Measurements from ENCODE around the gene S100A7.

The S100A7 gene

GRCh38 chr1:153429266-153430165 is 30.9 kb downstream of the S100A7 start:
- TF ChIP-seq, protein P1, sequence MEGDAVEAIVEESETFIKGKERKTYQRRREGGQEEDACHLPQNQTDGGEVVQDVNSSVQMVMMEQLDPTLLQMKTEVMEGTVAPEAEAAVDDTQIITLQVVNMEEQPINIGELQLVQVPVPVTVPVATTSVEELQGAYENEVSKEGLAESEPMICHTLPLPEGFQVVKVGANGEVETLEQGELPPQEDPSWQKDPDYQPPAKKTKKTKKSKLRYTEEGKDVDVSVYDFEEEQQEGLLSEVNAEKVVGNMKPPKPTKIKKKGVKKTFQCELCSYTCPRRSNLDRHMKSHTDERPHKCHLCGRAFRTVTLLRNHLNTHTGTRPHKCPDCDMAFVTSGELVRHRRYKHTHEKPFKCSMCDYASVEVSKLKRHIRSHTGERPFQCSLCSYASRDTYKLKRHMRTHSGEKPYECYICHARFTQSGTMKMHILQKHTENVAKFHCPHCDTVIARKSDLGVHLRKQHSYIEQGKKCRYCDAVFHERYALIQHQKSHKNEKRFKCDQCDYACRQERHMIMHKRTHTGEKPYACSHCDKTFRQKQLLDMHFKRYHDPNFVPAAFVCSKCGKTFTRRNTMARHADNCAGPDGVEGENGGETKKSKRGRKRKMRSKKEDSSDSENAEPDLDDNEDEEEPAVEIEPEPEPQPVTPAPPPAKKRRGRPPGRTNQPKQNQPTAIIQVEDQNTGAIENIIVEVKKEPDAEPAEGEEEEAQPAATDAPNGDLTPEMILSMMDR (conservative IDR thresholded peaks at IDR 0.05; ENCODE audit: low read length): no peak
- TF ChIP-seq EZH2phosphoT487 (IDR thresholded peaks at IDR 0.05; ENCODE audit: borderline replicate concordance): no peak
- Histone ChIP-seq H3K4me3 (ENCODE audit: low read length, poor library complexity, severe bottlenecking) (no peak overlapping the region), H3K4me2 (ENCODE audit: low read depth, low read length, poor library complexity, severe bottlenecking) (no peak overlapping the region), H3K4me1 (ENCODE audit: insufficient read depth, low read length, poor library complexity, severe bottlenecking) (no peaks in the 10 kb centered on the region), H3K9me3 (ENCODE audit: insufficient read depth, low read depth, low read length) (no peaks in the 10 kb centered on the region), H3K36me3 (ENCODE audit: insufficient read depth, low read length) (no peaks in the 10 kb centered on the region), H2AFZ (ENCODE audit: low read length) (no peak overlapping the region), H3F3A (ENCODE audit: low read depth) (no peaks in the 10 kb centered on the region), H4K20me1 (ENCODE audit: insufficient read depth, low read length, poor library complexity, severe bottlenecking) (no peaks in the 10 kb centered on the region), H3K27me3 (ENCODE audit: insufficient read depth, low read length, poor library complexity, severe bottlenecking) (no peaks in the 10 kb centered on the region), H3K79me2 (ENCODE audit: insufficient read depth, low read length) (no peaks in the 10 kb centered on the region), H3K9ac (ENCODE audit: low read depth, low read length, poor library complexity, severe bottlenecking) (no peak overlapping the region), H3K9me2 (replicated peaks; ENCODE audit: low read depth, low read length) (no peaks in the 10 kb centered on the region)

DNA sequence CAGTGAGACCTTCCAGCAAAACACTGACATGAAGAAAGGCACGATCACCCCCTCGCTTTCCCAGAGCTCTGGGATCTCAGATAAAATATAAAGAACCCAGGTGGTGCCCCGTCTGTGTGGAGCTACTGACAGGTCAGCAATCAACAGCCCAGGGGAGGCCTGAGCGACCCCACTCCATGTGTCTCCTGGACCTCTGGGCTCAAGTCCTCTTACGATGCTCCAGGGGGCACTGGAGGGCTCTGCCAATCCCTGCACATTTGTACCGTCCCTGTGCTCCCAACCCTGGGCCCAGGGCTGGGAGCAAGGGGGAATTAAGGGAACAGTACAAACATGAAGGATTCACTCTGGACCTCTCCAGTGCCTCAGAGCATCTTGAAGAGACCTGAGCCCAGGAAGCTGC is 31.7 kb downstream of the S100A7 start:
- no peak overlapping the region for H3K4me2 ChIP-seq (ENCODE audit: low read depth, low read length, poor library complexity, severe bottlenecking)
- no peak for TF ChIP-seq EZH2phosphoT487 (IDR thresholded peaks at IDR 0.05; ENCODE audit: borderline replicate concordance)
- TF ChIP-seq, protein P1 (conservative IDR thresholded peaks at IDR 0.05; ENCODE audit: low read length): no peak
- no peaks in the 10 kb centered on the region for H3K27me3 ChIP-seq (ENCODE audit: insufficient read depth, low read length, poor library complexity, severe bottlenecking)

DNA sequence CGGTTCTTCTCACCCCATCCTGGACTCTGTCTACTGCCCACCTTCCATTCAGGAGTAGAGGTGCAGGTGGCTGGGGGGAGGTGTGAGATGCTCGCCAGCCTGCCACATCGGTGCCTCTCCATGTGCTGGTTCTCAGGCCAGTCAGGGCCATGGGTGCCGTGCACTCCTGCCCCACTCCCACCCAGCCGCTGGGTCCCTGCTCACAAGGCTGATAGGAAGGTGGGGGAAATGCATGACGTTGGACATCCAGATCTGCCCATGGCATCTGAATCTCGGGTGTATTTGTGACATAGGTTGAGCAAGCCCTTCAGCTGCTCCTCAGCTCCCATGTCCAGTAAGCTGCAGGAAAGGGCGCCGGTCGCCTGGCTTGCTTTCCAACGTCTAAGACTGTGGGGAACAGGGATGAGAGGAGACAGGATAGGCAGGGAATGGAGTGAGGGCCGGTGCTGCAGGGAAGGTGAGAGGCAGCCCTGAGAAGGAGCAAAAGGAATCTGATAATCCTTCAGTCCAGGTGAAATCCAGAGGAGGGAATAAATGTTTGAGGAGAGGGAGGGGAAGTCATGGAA is 32.3 kb downstream of the S100A7 start:
- Histone ChIP-seq H3K27me3 (ENCODE audit: insufficient read depth, low read length, poor library complexity, severe bottlenecking) (no peaks in the 10 kb centered on the region), H3F3A (ENCODE audit: low read depth) (no peaks in the 10 kb centered on the region), H3K9me3 (ENCODE audit: insufficient read depth, low read depth, low read length) (no peaks in the 10 kb centered on the region), H4K20me1 (ENCODE audit: insufficient read depth, low read length, poor library complexity, severe bottlenecking) (no peaks in the 10 kb centered on the region), H3K4me3 (ENCODE audit: low read length, poor library complexity, severe bottlenecking) (no peak overlapping the region), H3K36me3 (ENCODE audit: insufficient read depth, low read length) (no peaks in the 10 kb centered on the region), H2AFZ (ENCODE audit: low read length) (no peak overlapping the region), H3K9me2 (replicated peaks; ENCODE audit: low read depth, low read length) (no peaks in the 10 kb centered on the region), H3K4me2 (ENCODE audit: low read depth, low read length, poor library complexity, severe bottlenecking) (no peak overlapping the region), H3K4me1 (ENCODE audit: insufficient read depth, low read length, poor library complexity, severe bottlenecking) (no peaks in the 10 kb centered on the region), H3K9ac (ENCODE audit: low read depth, low read length, poor library complexity, severe bottlenecking) (no peak overlapping the region), H3K79me2 (ENCODE audit: insufficient read depth, low read length) (no peaks in the 10 kb centered on the region)
- no peak for TF ChIP-seq EZH2phosphoT487 (IDR thresholded peaks at IDR 0.05; ENCODE audit: borderline replicate concordance)
- TF ChIP-seq, protein P1 (conservative IDR thresholded peaks at IDR 0.05; ENCODE audit: low read length): no peak

More for the DNA sequence above, 31.7 kb downstream of the S100A7 start:
- no peaks in the 10 kb centered on the region for H3K79me2 ChIP-seq (ENCODE audit: insufficient read depth, low read length)
- H4K20me1 ChIP-seq (ENCODE audit: insufficient read depth, low read length, poor library complexity, severe bottlenecking): no peaks in the 10 kb centered on the region
- no peak overlapping the region for H3K4me3 ChIP-seq (ENCODE audit: low read length, poor library complexity, severe bottlenecking)
- no peak overlapping the region for H2AFZ ChIP-seq (ENCODE audit: low read length)
- no peaks in the 10 kb centered on the region for H3F3A ChIP-seq (ENCODE audit: low read depth)
- no peaks in the 10 kb centered on the region for H3K9me2 ChIP-seq (replicated peaks; ENCODE audit: low read depth, low read length)
- no peak overlapping the region for H3K9ac ChIP-seq (ENCODE audit: low read depth, low read length, poor library complexity, severe bottlenecking)
- no peaks in the 10 kb centered on the region for H3K36me3 ChIP-seq (ENCODE audit: insufficient read depth, low read length)
- H3K4me1 ChIP-seq (ENCODE audit: insufficient read depth, low read length, poor library complexity, severe bottlenecking): no peaks in the 10 kb centered on the region
- H3K9me3 ChIP-seq (ENCODE audit: insufficient read depth, low read depth, low read length): no peaks in the 10 kb centered on the region

All from Loucy (cell line).